K562 (cell line): ENCODE results near the gene RREB1. TPM values are rescaled to one million over a fixed set of nuclear protein-coding genes. Genes with fewer than 3 reads are reported as not detected.

Experiments
- ESRRA ChIP-seq: fragments of 450-650 bp; IDR thresholded peaks from 2 replicates; pipeline ENCODE4 v1.6.1; 2014; ENCODE audit warnings: low read depth, mild to moderate bottlenecking, moderate library complexity, borderline replicate concordance
- HDAC3 ChIP-seq: fragments of 450-650 bp; IDR thresholded peaks from 2 replicates; pipeline ENCODE4 v1.6.1; 2018; ENCODE audit warnings: borderline replicate concordance, mild to moderate bottlenecking, moderate library complexity; ENCODE audit not compliant: partially characterized antibody
- KDM4B ChIP-seq, 2 experiments: fragments of 450-650 bp in 1 of 2; sonication (generic) in 1 of 2; IDR thresholded peaks; 2 replicates each; pipeline ENCODE4 v1.6.1; 2016 to 2017; ENCODE audit warnings: borderline replicate concordance in 2 of 2, antibody characterized with exemption in 1 of 2, low read depth in 1 of 2, mild to moderate bottlenecking in 1 of 2
- MAFG ChIP-seq: fragments of 450-650 bp; conservative IDR thresholded peaks from 2 replicates; pipeline ENCODE4 v1.6.1; 2016; ENCODE audit warnings: missing genetic modification characterization, missing compliant biosample characterization
- MAZ ChIP-seq, 2 experiments: fragments of 450-650 bp in 1 of 2; sonication (generic) in 1 of 2; formaldehyde crosslinking; IDR thresholded peaks in 1 of 2; conservative IDR thresholded peaks in 1 of 2; 2 replicates each; pipeline versions ENCODE4 v1.4.0 to v1.5.0; 2020; ENCODE audit warnings: mild to moderate bottlenecking in 1 of 2, missing genetic modification reagents in 1 of 2
- NEUROD1 ChIP-seq: fragments of 150-350 bp; IDR thresholded peaks from 2 replicates; pipeline ENCODE4 v1.6.1; 2014; ENCODE audit warnings: borderline replicate concordance, low read length, low read depth; ENCODE audit not compliant: partially characterized antibody
- RAD51 ChIP-seq: fragments of 450-650 bp; IDR thresholded peaks from 2 replicates; pipeline ENCODE4 v1.7.1; 2016; ENCODE audit warnings: low read depth, mild to moderate bottlenecking, borderline replicate concordance
- RBFOX2 ChIP-seq: fragments of 200-400 bp; formaldehyde crosslinking; IDR thresholded peaks from 2 replicates; pipeline ENCODE4 v1.6.1; 2017; ENCODE audit warnings: low read depth, mild to moderate bottlenecking, low read length, moderate library complexity
- SMARCC2 ChIP-seq: fragments of 450-650 bp; IDR thresholded peaks from 2 replicates; pipeline ENCODE4 v1.6.1; 2017; ENCODE audit warnings: antibody characterized with exemption, moderate library complexity, mild to moderate bottlenecking, low read depth
- SP1 ChIP-seq: sonication (generic); formaldehyde crosslinking; IDR thresholded peaks from 2 replicates; pipeline ENCODE4 v1.8.1; 2022; ENCODE audit warnings: mild to moderate bottlenecking, missing genetic modification reagents
- STAT5A ChIP-seq: IDR thresholded peaks from 2 replicates; pipeline ENCODE4 v1.6.1; 2012; ENCODE audit warnings: low read length, inconsistent platforms, borderline replicate concordance
- TBL1XR1 ChIP-seq, 2 experiments: IDR thresholded peaks; 2 replicates each; pipeline ENCODE4 v1.6.1; 2012; ENCODE audit warnings: improper control_type of control experiment in 2 of 2, low read length in 2 of 2, mild to moderate bottlenecking in 1 of 2
- ZNF583 ChIP-seq: fragments of 250-450 bp; sonication (Bioruptor Pico); IDR thresholded peaks from 2 replicates; pipeline ENCODE4 v1.4.0; 2020
- ZNF586 ChIP-seq: fragments of 450-650 bp; formaldehyde crosslinking; conservative IDR thresholded peaks from 2 replicates; pipeline ENCODE4 v1.4.0; 2020; ENCODE audit warnings: mild to moderate bottlenecking, moderate library complexity
- polyA plus RNA-seq, 8 experiments: library from polyadenylated mRNA; depleted of rRNA in 4 of 8; stranded (reverse) in 5 of 8; unstranded in 3 of 8; fragments of >200 nt; fragmentation: Nextera tagmentation in 2 of 8; fragmentation: Illumina TruSeq in 1 of 8; extraction: Ambion mirVana in 2 of 8; extraction: Trizol in 1 of 8; gene quantifications; 2 replicates each; pipeline versions ENCODE4 v1.2.1 to v1.2.3, GENCODE V29; 2011 to 2014; ENCODE audit warnings: inconsistent platforms in 1 of 8, missing spikeins in 1 of 8
- total RNA-seq, 7 experiments: library from RNA; depleted of rRNA in 6 of 7; stranded (reverse); fragments of >200 nt in 6 of 7; fragmentation: Illumina TruSeq in 2 of 7; extraction: Trizol in 2 of 7; gene quantifications; 2 replicates each; pipeline versions ENCODE4 v1.2.1 to v1.2.3, GENCODE V29; 2011 to 2021; ENCODE audit warnings: low replicate concordance in 1 of 7
- TF ChIP-seq, protein P1 (sequence below), 2 experiments: fragments of 450-650 bp in 1 of 2; IDR thresholded peaks; 2 replicates each; pipeline ENCODE4 v1.6.1; 2011 to 2017; ENCODE audit warnings: low read depth in 2 of 2, antibody characterized with exemption in 1 of 2, borderline replicate concordance in 1 of 2, low read length in 1 of 2, mild to moderate bottlenecking in 1 of 2, mixed read lengths in 1 of 2; ENCODE audit not compliant: control insufficient read depth in 1 of 2
- TF ChIP-seq, protein P2 (sequence below): fragments of 250-450 bp; sonication (Bioruptor Pico); IDR thresholded peaks from 2 replicates; pipeline ENCODE4 v1.9.0; 2021; ENCODE audit warnings: mild to moderate bottlenecking, inconsistent platforms
- TF ChIP-seq, protein P3 (sequence below): sonication (generic); formaldehyde crosslinking; IDR thresholded peaks from 2 replicates; pipeline ENCODE4 v1.8.0; 2022; ENCODE audit warnings: missing genetic modification reagents, mild to moderate bottlenecking, borderline replicate concordance

Gene RREB1
- total and polyA plus RNA-seq, 9 of the 15 experiments (the other 6 are each of a cell fraction or from before 2014, with no cell fraction given), result 3.3 to 64.2 (median 19.3) TPM

DNA sequence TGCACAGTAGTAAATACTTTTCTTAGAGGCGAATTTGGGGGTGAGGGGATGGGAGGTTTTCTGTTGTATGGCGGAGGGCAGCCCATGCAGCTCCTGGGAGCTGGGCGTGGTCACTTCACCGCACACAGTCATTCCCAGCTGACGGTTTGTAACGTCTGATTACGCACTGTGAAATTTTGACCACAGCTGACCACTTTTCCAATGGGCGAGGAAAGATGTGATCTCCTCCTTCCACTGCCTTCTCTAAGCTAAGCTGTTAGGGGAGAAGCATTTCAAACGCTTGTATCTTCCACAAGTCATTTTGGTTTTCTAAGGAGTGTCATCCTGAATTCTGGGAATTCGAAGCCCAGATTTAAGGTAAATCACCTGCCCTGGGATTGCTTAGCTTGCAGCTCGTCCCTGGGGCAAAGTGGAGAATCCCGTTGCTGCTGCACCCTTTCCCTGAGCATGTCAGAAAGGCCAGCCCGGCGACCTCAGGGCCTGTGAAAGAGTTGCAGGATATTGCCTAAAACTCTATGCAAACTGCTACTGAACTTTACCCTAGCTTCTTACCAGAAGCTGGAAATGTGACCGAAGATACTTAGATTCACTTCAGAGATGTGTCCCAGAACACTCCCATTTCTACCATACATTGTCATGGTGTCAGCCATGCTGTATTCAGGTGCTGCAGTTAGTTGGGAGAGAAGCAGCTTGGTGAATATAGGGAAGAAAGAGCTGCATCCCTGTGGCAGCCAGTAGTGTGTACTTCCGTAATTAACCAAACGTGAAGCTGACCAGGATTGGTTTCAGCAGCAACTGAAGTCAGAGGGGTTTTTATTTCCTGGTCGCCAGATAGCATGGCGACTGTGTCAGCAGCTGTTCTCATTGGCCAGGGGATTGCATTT lies 58.9 kb downstream of the RREB1 start (continued):
- TF ChIP-seq, protein P1, sequence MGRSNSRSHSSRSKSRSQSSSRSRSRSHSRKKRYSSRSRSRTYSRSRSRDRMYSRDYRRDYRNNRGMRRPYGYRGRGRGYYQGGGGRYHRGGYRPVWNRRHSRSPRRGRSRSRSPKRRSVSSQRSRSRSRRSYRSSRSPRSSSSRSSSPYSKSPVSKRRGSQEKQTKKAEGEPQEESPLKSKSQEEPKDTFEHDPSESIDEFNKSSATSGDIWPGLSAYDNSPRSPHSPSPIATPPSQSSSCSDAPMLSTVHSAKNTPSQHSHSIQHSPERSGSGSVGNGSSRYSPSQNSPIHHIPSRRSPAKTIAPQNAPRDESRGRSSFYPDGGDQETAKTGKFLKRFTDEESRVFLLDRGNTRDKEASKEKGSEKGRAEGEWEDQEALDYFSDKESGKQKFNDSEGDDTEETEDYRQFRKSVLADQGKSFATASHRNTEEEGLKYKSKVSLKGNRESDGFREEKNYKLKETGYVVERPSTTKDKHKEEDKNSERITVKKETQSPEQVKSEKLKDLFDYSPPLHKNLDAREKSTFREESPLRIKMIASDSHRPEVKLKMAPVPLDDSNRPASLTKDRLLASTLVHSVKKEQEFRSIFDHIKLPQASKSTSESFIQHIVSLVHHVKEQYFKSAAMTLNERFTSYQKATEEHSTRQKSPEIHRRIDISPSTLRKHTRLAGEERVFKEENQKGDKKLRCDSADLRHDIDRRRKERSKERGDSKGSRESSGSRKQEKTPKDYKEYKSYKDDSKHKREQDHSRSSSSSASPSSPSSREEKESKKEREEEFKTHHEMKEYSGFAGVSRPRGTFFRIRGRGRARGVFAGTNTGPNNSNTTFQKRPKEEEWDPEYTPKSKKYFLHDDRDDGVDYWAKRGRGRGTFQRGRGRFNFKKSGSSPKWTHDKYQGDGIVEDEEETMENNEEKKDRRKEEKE (IDR thresholded peaks at IDR 0.05; ENCODE audit: borderline replicate concordance in 1 of 2, control insufficient read depth in 1 of 2, low read depth in 2 of 2, low read length in 1 of 2), result no peak
- TF ChIP-seq, protein P2, sequence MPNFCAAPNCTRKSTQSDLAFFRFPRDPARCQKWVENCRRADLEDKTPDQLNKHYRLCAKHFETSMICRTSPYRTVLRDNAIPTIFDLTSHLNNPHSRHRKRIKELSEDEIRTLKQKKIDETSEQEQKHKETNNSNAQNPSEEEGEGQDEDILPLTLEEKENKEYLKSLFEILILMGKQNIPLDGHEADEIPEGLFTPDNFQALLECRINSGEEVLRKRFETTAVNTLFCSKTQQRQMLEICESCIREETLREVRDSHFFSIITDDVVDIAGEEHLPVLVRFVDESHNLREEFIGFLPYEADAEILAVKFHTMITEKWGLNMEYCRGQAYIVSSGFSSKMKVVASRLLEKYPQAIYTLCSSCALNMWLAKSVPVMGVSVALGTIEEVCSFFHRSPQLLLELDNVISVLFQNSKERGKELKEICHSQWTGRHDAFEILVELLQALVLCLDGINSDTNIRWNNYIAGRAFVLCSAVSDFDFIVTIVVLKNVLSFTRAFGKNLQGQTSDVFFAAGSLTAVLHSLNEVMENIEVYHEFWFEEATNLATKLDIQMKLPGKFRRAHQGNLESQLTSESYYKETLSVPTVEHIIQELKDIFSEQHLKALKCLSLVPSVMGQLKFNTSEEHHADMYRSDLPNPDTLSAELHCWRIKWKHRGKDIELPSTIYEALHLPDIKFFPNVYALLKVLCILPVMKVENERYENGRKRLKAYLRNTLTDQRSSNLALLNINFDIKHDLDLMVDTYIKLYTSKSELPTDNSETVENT (CRISPR knock-in tag), result 0 out of 2 replicates have a peak, but pooled peaks have one; percentile 7
- TF ChIP-seq RAD51 (no peak), HDAC3 (peak; percentile 40), MAZ (CRISPR knock-in tag; conservative IDR thresholded peaks at IDR 0.05 in 1 of 2, IDR thresholded peaks at IDR 0.05 in 1 of 2) (peak; percentile 14 to 76; a peak in 2 of 4 replicates), STAT5A (peak; percentile 40; the same call in 1 of the 2 replicates), SP1 (CRISPR knock-in tag) (peak; percentile 77; the same call in 1 of the 2 replicates), MAFG (tag) (0 out of 2 replicates have a peak, but pooled peaks have one; percentile 15), RBFOX2 (peak; percentile 50; the same call in 1 of the 2 replicates), ZNF586 (CRISPR knock-in tag) (no peak), ZNF583 (peak; percentile 94), ESRRA (peak; percentile 92), TBL1XR1 (IDR thresholded peaks at IDR 0.05; ENCODE audit: low read length in 2 of 2) (peak in 1 of 2 experiments; percentile 75; a peak in 2 of 4 replicates), SMARCC2 (peak; percentile 39; the same call in 1 of the 2 replicates), KDM4B (IDR thresholded peaks at IDR 0.05; ENCODE audit: borderline replicate concordance in 2 of 2, low read depth in 1 of 2) (peak in 1 of 2 experiments; percentile 20; a peak in 1 of 4 replicates), NEUROD1 (peak; percentile 21)
- TF ChIP-seq, protein P3, sequence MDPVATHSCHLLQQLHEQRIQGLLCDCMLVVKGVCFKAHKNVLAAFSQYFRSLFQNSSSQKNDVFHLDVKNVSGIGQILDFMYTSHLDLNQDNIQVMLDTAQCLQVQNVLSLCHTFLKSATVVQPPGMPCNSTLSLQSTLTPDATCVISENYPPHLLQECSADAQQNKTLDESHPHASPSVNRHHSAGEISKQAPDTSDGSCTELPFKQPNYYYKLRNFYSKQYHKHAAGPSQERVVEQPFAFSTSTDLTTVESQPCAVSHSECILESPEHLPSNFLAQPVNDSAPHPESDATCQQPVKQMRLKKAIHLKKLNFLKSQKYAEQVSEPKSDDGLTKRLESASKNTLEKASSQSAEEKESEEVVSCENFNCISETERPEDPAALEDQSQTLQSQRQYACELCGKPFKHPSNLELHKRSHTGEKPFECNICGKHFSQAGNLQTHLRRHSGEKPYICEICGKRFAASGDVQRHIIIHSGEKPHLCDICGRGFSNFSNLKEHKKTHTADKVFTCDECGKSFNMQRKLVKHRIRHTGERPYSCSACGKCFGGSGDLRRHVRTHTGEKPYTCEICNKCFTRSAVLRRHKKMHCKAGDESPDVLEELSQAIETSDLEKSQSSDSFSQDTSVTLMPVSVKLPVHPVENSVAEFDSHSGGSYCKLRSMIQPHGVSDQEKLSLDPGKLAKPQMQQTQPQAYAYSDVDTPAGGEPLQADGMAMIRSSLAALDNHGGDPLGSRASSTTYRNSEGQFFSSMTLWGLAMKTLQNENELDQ, result no peak
